CD14-positive monocyte (primary cell): ENCODE results near the gene FBXW4. TPM values are rescaled to one million over a fixed set of nuclear protein-coding genes. Genes with fewer than 3 reads are reported as not detected.
"Not testable (repeated sequence)": the region's sequence is repeated elsewhere in the genome, so short reads cannot be mapped to it uniquely, and the experiment has no call there.

ENCODE experiments used
- DNase-seq, 3 donors: peaks; one replicate each; pipeline ENCODE4 v3.0.0-alpha.2; 2011 to 2022
- H2AFZ ChIP-seq: 2 replicates; pipeline ENCODE4 v1.6.0; 2012; ENCODE audit warnings: mild to moderate bottlenecking, low read depth, low read length, inconsistent platforms; ENCODE audit not compliant: insufficient read depth, poor library complexity, severe bottlenecking
- H3K27ac ChIP-seq, 2 donors: 1 replicate in 1 of 2; 2 replicates in 1 of 2; pipeline ENCODE4 v1.5.1; 2012 to 2013; ENCODE audit warnings: low read length in 2 of 2, control low read depth in 1 of 2, inconsistent platforms in 1 of 2, low read depth in 1 of 2, mild to moderate bottlenecking in 1 of 2
- H3K27me3 ChIP-seq, 2 donors: one replicate each; pipeline versions ENCODE4 v1.6.0 to v1.6.1; 2011 to 2013; ENCODE audit warnings: low read length in 2 of 2; ENCODE audit not compliant: control insufficient read depth in 2 of 2, insufficient read depth in 2 of 2
- H3K36me3 ChIP-seq, 2 donors: replicated peaks in 1 of 2; 1 replicate in 1 of 2; 2 replicates in 1 of 2; pipeline versions ENCODE4 v1.5.1 to v1.6.1; 2012 to 2013; ENCODE audit warnings: low read length in 2 of 2, control low read depth in 1 of 2, inconsistent platforms in 1 of 2, mild to moderate bottlenecking in 1 of 2; ENCODE audit not compliant: insufficient read depth in 2 of 2, control insufficient read depth in 1 of 2
- H3K4me1 ChIP-seq, 2 donors: 1 replicate in 1 of 2; 2 replicates in 1 of 2; pipeline versions ENCODE4 v1.5.1 to v1.6.1; 2012 to 2013; ENCODE audit warnings: low read length in 2 of 2, control low read depth in 1 of 2, inconsistent platforms in 1 of 2, mild to moderate bottlenecking in 1 of 2, moderate library complexity in 1 of 2; ENCODE audit not compliant: insufficient read depth in 2 of 2, control insufficient read depth in 1 of 2
- H3K4me2 ChIP-seq: replicated peaks from 2 replicates; pipeline ENCODE3; 2012; ENCODE audit warnings: low read length, moderate library complexity, mild to moderate bottlenecking; ENCODE audit not compliant: poor library complexity, severe bottlenecking; ENCODE audit errors: extremely low read depth
- H3K4me3 ChIP-seq, 3 experiments: fragments of 200-600 bp in 1 of 3; sonication (generic) in 1 of 3; replicated peaks in 1 of 3; 1 replicate in 2 of 3; 2 replicates in 1 of 3; pipeline ENCODE4 v1.5.1; 2011 to 2013; ENCODE audit warnings: low read length in 3 of 3, mild to moderate bottlenecking in 3 of 3, control low read depth in 2 of 3, low read depth in 2 of 3, inconsistent platforms in 1 of 3, moderate library complexity in 1 of 3
- H3K79me2 ChIP-seq: 2 replicates; pipeline ENCODE4 v1.6.0; 2012; ENCODE audit warnings: mild to moderate bottlenecking, control low read depth, inconsistent platforms, low read length, moderate library complexity; ENCODE audit not compliant: insufficient read depth
- H3K9ac ChIP-seq: 2 replicates; pipeline ENCODE4 v1.6.0; 2017; ENCODE audit warnings: low read length, mild to moderate bottlenecking; ENCODE audit not compliant: insufficient read depth, poor library complexity, severe bottlenecking
- H3K9me3 ChIP-seq, 2 donors: replicated peaks in 1 of 2; 1 replicate in 1 of 2; 2 replicates in 1 of 2; pipeline versions ENCODE4 v1.5.1 to v1.6.1; 2012 to 2013; ENCODE audit warnings: low read length in 2 of 2, control low read depth in 1 of 2; ENCODE audit not compliant: control insufficient read depth in 1 of 2, insufficient read depth in 1 of 2
- H4K20me1 ChIP-seq: 2 replicates; pipeline ENCODE4 v1.6.0; 2012; ENCODE audit warnings: mild to moderate bottlenecking, low read length, control low read depth, moderate library complexity; ENCODE audit not compliant: insufficient read depth
- H3K27ac Mint-ChIP-seq, 7 donors: one replicate each; pipeline ENCODE4 v1.8.0; 2020; ENCODE audit warnings: mild to moderate bottlenecking in 7 of 7, mixed read lengths in 7 of 7, moderate library complexity in 6 of 7, inconsistent platforms in 2 of 7
- H3K27me3 Mint-ChIP-seq, 3 donors: one replicate each; pipeline ENCODE4 v1.8.0; 2021 to 2022; ENCODE audit warnings: low read depth in 3 of 3, mild to moderate bottlenecking in 3 of 3, mixed read lengths in 3 of 3, moderate library complexity in 3 of 3, inconsistent platforms in 1 of 3
- H3K36me3 Mint-ChIP-seq, 2 donors: one replicate each; pipeline ENCODE4 v1.8.0; 2020; ENCODE audit warnings: mixed read lengths in 2 of 2, inconsistent platforms in 1 of 2, mild to moderate bottlenecking in 1 of 2
- H3K4me1 Mint-ChIP-seq: one replicate; pipeline ENCODE4 v1.8.0; 2020; ENCODE audit warnings: mild to moderate bottlenecking, mixed read lengths
- H3K4me3 Mint-ChIP-seq, 2 donors: one replicate each; pipeline ENCODE4 v1.8.0; 2020; ENCODE audit warnings: mild to moderate bottlenecking in 2 of 2, mixed read lengths in 2 of 2, moderate library complexity in 1 of 2
- H3K9me3 Mint-ChIP-seq, 7 donors: one replicate each; pipeline ENCODE4 v1.8.0; 2020 to 2022; ENCODE audit warnings: mixed read lengths in 7 of 7, mild to moderate bottlenecking in 6 of 7, moderate library complexity in 6 of 7, inconsistent platforms in 2 of 7
- WGBS: methylation state at CpG from one replicate; pipeline ENCODE4 v1.1.5; 2013; ENCODE audit warnings: missing lambda C conversion rate; ENCODE audit not compliant: insufficient coverage; 5-methylcytosine and 5-hydroxymethylcytosine counted together
- intact Hi-C, 2 donors: fragments of 100-400 bp; cut with micrococcal nuclease; formaldehyde crosslinking; loops; one replicate each; pipeline versions ENCODE4 v1.15.0 to v1.15.1; 2023
- polyA plus RNA-seq, 3 donors: library from polyadenylated mRNA; depleted of rRNA in 1 of 3; unstranded in 2 of 3; stranded (reverse) in 1 of 3; fragments of 300-500 nt in 2 of 3; fragments of >200 nt in 1 of 3; fragmentation: Illumina TruSeq in 2 of 3; gene quantifications; 1 replicate in 2 of 3; 2 replicates in 1 of 3; pipeline ENCODE4 v1.2.3, GENCODE V29; 2012 to 2021
- TF ChIP-seq, protein P1 (sequence below): fragments of 200-600 bp; IDR thresholded peaks from one replicate; pipeline ENCODE4 v1.8.0; 2022; ENCODE audit warnings: antibody characterized with exemption, mild to moderate bottlenecking

Gene FBXW4
- polyA plus RNA-seq, 3 donors, result 1.1 to 30.8 (median 1.8) TPM

DNA sequence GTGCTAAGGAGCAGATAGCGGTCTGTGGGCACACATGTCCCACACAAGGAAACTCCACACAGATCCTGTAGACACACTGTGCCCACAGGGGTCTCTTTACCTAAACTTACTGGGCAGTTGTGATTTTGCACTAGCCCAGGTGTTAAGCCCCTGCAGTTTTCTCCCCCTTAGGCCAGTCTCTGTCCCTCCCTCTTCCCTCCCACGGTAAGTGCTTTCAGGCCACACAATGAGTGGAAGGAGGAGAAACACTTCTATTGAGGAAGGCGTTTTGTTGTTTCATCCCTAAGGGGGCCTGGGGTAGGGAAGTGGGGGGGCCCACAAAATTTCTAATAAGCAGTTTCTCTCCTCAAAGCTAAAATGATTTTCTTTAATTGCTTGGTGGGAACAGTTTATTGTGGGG lies 51.4 kb downstream of the FBXW4 start:
- no peaks in the 10 kb centered on the region for H3K9me3 Mint-ChIP-seq

DNA sequence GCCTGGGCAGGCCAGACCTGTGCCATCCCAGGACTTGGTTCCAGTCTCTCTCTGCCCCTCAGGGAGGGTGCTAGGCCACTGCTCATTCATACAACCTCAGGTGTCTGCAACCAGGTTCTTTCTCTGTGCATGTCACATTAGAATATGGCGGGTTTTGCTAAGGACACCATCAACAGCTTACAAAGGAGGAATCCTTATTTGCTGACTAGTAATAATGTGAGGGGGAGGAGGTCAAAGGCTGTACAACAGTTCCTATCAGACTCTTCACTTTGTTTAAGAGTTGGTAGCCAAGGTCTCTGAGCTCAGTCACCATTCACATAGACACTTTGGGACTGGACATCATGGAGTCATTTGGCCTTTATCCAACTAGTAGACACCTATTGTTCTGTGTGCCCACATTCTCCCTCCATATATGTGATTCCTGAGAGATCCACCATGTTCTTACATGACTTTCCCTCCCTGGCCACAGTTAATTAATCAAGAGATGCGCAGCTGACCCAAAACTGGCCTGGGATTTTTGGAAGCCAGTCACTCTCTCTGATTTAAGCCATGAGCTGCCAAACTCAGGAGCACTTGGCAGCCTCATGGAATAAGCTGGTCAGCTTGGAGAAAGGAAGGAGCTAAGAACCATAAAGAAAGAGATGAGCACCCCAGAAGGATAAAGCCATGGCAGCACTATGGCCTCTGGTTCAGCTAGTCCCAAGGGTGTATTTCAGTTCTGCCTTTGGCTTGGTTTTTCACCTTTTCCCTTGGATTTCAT lies 55.6 kb downstream of the FBXW4 start:
- no peaks in the 10 kb centered on the region for H3K9me3 ChIP-seq
- intact Hi-C loops, result no loop called here
- H3K79me2 ChIP-seq, result no peaks in the 10 kb centered on the region
- no peaks in the 10 kb centered on the region for H3K4me1 ChIP-seq
- Mint-ChIP-seq H3K4me3 (no peak overlapping the region), H3K4me1 (no peaks in the 10 kb centered on the region), H3K27me3 (no peaks in the 10 kb centered on the region), H3K9me3 (no peaks in the 10 kb centered on the region), H3K36me3 (peaks cover 47 to 60% of the 10 kb centered on the region in 2 donors), H3K27ac (no peak overlapping the region)
- DNase-seq, result no peak
- peaks cover 23% of the 10 kb centered on the region for H4K20me1 ChIP-seq
- H3K36me3 ChIP-seq, result peaks cover 22 to 68% of the 10 kb centered on the region in 2 donors
- TF ChIP-seq, protein P1, sequence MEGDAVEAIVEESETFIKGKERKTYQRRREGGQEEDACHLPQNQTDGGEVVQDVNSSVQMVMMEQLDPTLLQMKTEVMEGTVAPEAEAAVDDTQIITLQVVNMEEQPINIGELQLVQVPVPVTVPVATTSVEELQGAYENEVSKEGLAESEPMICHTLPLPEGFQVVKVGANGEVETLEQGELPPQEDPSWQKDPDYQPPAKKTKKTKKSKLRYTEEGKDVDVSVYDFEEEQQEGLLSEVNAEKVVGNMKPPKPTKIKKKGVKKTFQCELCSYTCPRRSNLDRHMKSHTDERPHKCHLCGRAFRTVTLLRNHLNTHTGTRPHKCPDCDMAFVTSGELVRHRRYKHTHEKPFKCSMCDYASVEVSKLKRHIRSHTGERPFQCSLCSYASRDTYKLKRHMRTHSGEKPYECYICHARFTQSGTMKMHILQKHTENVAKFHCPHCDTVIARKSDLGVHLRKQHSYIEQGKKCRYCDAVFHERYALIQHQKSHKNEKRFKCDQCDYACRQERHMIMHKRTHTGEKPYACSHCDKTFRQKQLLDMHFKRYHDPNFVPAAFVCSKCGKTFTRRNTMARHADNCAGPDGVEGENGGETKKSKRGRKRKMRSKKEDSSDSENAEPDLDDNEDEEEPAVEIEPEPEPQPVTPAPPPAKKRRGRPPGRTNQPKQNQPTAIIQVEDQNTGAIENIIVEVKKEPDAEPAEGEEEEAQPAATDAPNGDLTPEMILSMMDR, result no peak
- no peak overlapping the region for H3K4me3 ChIP-seq
- WGBS, result 83% methylated on average over 1 of the region's 2 CpGs
- no peak overlapping the region for H2AFZ ChIP-seq
- no peak overlapping the region for H3K4me2 ChIP-seq
- no peaks in the 10 kb centered on the region for H3K27me3 ChIP-seq
- H3K27ac ChIP-seq, result no peak overlapping the region
- H3K9ac ChIP-seq, result no peak overlapping the region

More for the DNA sequence above, 51.4 kb downstream of the FBXW4 start:
- TF ChIP-seq, protein P1, result no peak
- Histone ChIP-seq H3K4me1 (no peaks in the 10 kb centered on the region), H3K9ac (no peak overlapping the region), H3K4me2 (no peak overlapping the region), H3K9me3 (no peaks in the 10 kb centered on the region), H3K36me3 (peaks cover 23 to 79% of the 10 kb centered on the region in 2 donors), H4K20me1 (peaks cover 20% of the 10 kb centered on the region), H2AFZ (no peak overlapping the region), H3K27me3 (no peaks in the 10 kb centered on the region), H3K27ac (no peak overlapping the region), H3K4me3 (no peak overlapping the region), H3K79me2 (no peaks in the 10 kb centered on the region)
- H3K27ac Mint-ChIP-seq, result no peak overlapping the region
- peaks cover 54 to 55% of the 10 kb centered on the region in 2 donors for H3K36me3 Mint-ChIP-seq
- no peak overlapping the region for H3K4me3 Mint-ChIP-seq
- H3K4me1 Mint-ChIP-seq, result no peaks in the 10 kb centered on the region
- H3K27me3 Mint-ChIP-seq, result no peaks in the 10 kb centered on the region
- DNase-seq, result no peak
- no CpG with 5 or more reads among the region's 3 CpGs for WGBS
- intact Hi-C loops, result no loop called here

DNA sequence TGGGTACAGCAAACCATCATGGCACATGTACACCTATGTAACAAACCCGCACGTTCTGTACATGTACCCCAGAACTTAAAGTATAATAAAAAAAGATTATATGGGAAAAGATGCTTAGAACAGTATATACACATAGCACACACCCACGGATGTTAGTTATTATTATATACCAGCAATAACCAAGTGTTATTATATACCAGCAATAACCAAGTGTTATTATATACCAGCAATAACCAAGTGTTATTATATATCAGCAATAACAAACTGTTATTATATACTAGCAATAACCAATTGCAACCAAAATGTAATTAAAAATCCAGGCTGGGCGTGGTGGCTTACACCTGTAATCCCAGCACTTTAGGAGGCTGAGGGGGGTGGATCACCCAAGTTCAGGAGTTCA lies 61.5 kb downstream of the FBXW4 start:
- peaks cover 17 to 65% of the 10 kb centered on the region in 2 donors for H3K36me3 ChIP-seq
- intact Hi-C loops, H2AFZ ChIP-seq, H3K4me1 ChIP-seq, H3K4me3 Mint-ChIP-seq, H3K27ac Mint-ChIP-seq, H3K4me2 ChIP-seq, DNase-seq, H3K9me3 Mint-ChIP-seq, H3K4me3 ChIP-seq, H3K79me2 ChIP-seq, H3K27me3 ChIP-seq, H3K27me3 Mint-ChIP-seq, H3K9ac ChIP-seq, H3K27ac ChIP-seq, H3K9me3 ChIP-seq: not testable (repeated sequence)
- peaks cover 54 to 55% of the 10 kb centered on the region in 2 donors for H3K36me3 Mint-ChIP-seq
- H3K4me1 Mint-ChIP-seq, result peaks cover 18% of the 10 kb centered on the region
- H4K20me1 ChIP-seq, result peaks cover 20% of the 10 kb centered on the region
- no CpG with 5 or more reads among the region's 4 CpGs for WGBS
